HepG2 (cell line): ENCODE data around the gene UVSSA. TPM values are rescaled to one million over a fixed set of nuclear protein-coding genes. Genes with fewer than 3 reads are reported as not detected.

ENCODE experiments used
- HNF4G ChIP-seq, 2 experiments: sonication (generic) in 1 of 2; formaldehyde crosslinking in 1 of 2; IDR thresholded peaks; 2 replicates each; pipeline versions ENCODE4 v1.4.0 to v1.6.1; 2011 to 2020; ENCODE audit warnings: borderline replicate concordance in 2 of 2, low read depth in 2 of 2, mild to moderate bottlenecking in 2 of 2, low read length in 1 of 2, missing genetic modification reagents in 1 of 2, moderate library complexity in 1 of 2
- JARID2 ChIP-seq: sonication (generic); formaldehyde crosslinking; IDR thresholded peaks from 2 replicates; pipeline ENCODE4 v1.8.1; 2023; ENCODE audit warnings: missing genetic modification reagents, inconsistent platforms; ENCODE audit not compliant: insufficient replicate concordance
- KAT8 ChIP-seq: IDR thresholded peaks from 2 replicates; pipeline ENCODE4 v1.6.1; 2016; ENCODE audit warnings: missing genetic modification reagents, missing compliant biosample characterization
- KLF15 ChIP-seq: sonication (generic); formaldehyde crosslinking; IDR thresholded peaks from 2 replicates; pipeline ENCODE4 v1.8.1; 2023; ENCODE audit warnings: borderline replicate concordance, mild to moderate bottlenecking, inconsistent platforms, missing genetic modification reagents, mixed read lengths
- MIXL1 ChIP-seq: IDR thresholded peaks from 2 replicates; pipeline ENCODE4 v1.6.1; 2016
- NCOR1 ChIP-seq: fragments of 200-600 bp; sonication (generic); IDR thresholded peaks from 2 replicates; pipeline ENCODE4 v1.7.0; 2017; ENCODE audit warnings: antibody characterized with exemption, low read length, borderline replicate concordance
- PLRG1 ChIP-seq: fragments of 450-650 bp; conservative IDR thresholded peaks from 2 replicates; pipeline ENCODE4 v1.6.1; 2016
- SP4 ChIP-seq: sonication (generic); formaldehyde crosslinking; IDR thresholded peaks from 2 replicates; pipeline ENCODE4 v1.8.1; 2023; ENCODE audit warnings: mild to moderate bottlenecking, missing genetic modification reagents
- STAT5B ChIP-seq: sonication (generic); formaldehyde crosslinking; IDR thresholded peaks from 2 replicates; pipeline ENCODE4 v1.4.0; 2020; ENCODE audit warnings: missing genetic modification reagents
- TBL1XR1 ChIP-seq: fragments of 150-350 bp; IDR thresholded peaks from 2 replicates; pipeline ENCODE4 v1.6.1; 2014; ENCODE audit warnings: borderline replicate concordance, low read length; ENCODE audit not compliant: partially characterized antibody
- TRIM24 ChIP-seq: sonication (generic); formaldehyde crosslinking; IDR thresholded peaks from 2 replicates; pipeline ENCODE4 v1.8.0; 2022; ENCODE audit warnings: mild to moderate bottlenecking, missing genetic modification reagents
- ZNF10 ChIP-seq: sonication (generic); formaldehyde crosslinking; IDR thresholded peaks from 2 replicates; pipeline ENCODE4 v1.4.0; 2020; ENCODE audit warnings: mild to moderate bottlenecking, low read depth, missing genetic modification reagents, borderline replicate concordance
- ZNF383 ChIP-seq: sonication (generic); formaldehyde crosslinking; IDR thresholded peaks from 2 replicates; pipeline ENCODE4 v1.4.0; 2020; ENCODE audit warnings: missing genetic modification reagents, mild to moderate bottlenecking, borderline replicate concordance
- ZNF549 ChIP-seq: sonication (generic); formaldehyde crosslinking; IDR thresholded peaks from 2 replicates; pipeline ENCODE4 v1.5.0; 2020; ENCODE audit warnings: missing genetic modification reagents
- ZNF572 ChIP-seq: sonication (generic); formaldehyde crosslinking; IDR thresholded peaks from 2 replicates; pipeline ENCODE4 v1.5.1; 2020; ENCODE audit warnings: mild to moderate bottlenecking, missing genetic modification reagents
- ZNF670 ChIP-seq: sonication (generic); formaldehyde crosslinking; IDR thresholded peaks from 2 replicates; pipeline ENCODE4 v1.8.0; 2022; ENCODE audit warnings: mild to moderate bottlenecking, missing genetic modification reagents, borderline replicate concordance
- ZNF782 ChIP-seq: sonication (generic); formaldehyde crosslinking; IDR thresholded peaks from 2 replicates; pipeline ENCODE4 v1.4.0; 2020; ENCODE audit warnings: missing genetic modification reagents, mild to moderate bottlenecking, borderline replicate concordance
- ZSCAN21 ChIP-seq: sonication (generic); formaldehyde crosslinking; IDR thresholded peaks from 2 replicates; pipeline ENCODE4 v1.8.0; 2022; ENCODE audit warnings: mild to moderate bottlenecking, missing genetic modification reagents, moderate library complexity, borderline replicate concordance
- polyA plus RNA-seq, 8 experiments: library from polyadenylated mRNA; depleted of rRNA in 3 of 8; stranded (reverse) in 7 of 8; unstranded in 1 of 8; fragments of >200 nt; fragmentation: Illumina TruSeq in 4 of 8; extraction: Trizol in 4 of 8; gene quantifications; 2 replicates each; pipeline versions ENCODE4 v1.2.1 to v1.2.3, GENCODE V29; 2011 to 2016; ENCODE audit warnings: low read depth in 4 of 8, missing spikeins in 1 of 8, mixed read lengths in 1 of 8; ENCODE audit not compliant: insufficient read depth in 1 of 8
- total RNA-seq, 5 experiments: library from RNA; depleted of rRNA; stranded (reverse); fragments of >200 nt; fragmentation: Illumina TruSeq; extraction: Trizol; gene quantifications; 2 replicates each; pipeline ENCODE4 v1.2.3, GENCODE V29; 2016; ENCODE audit warnings: low read depth in 1 of 5
- TF ChIP-seq, protein P1 (sequence below): sonication (generic); formaldehyde crosslinking; IDR thresholded peaks from 2 replicates; pipeline ENCODE4 v1.5.0; 2020; ENCODE audit warnings: mild to moderate bottlenecking, missing genetic modification reagents, borderline replicate concordance
- TF ChIP-seq, protein P2 (sequence below): sonication (generic); formaldehyde crosslinking; IDR thresholded peaks from 2 replicates; pipeline ENCODE4 v1.4.0; 2020; ENCODE audit warnings: missing genetic modification reagents, borderline replicate concordance
- TF ChIP-seq, protein P3 (sequence below): IDR thresholded peaks from 2 replicates; pipeline ENCODE4 v1.6.1; 2018; ENCODE audit warnings: missing genetic modification reagents

Gene UVSSA
- total and polyA plus RNA-seq, 2 of the 13 experiments (the other 11 are each of a cell fraction or from before 2014, with no cell fraction given) = 4.6 to 8.4 TPM

DNA sequence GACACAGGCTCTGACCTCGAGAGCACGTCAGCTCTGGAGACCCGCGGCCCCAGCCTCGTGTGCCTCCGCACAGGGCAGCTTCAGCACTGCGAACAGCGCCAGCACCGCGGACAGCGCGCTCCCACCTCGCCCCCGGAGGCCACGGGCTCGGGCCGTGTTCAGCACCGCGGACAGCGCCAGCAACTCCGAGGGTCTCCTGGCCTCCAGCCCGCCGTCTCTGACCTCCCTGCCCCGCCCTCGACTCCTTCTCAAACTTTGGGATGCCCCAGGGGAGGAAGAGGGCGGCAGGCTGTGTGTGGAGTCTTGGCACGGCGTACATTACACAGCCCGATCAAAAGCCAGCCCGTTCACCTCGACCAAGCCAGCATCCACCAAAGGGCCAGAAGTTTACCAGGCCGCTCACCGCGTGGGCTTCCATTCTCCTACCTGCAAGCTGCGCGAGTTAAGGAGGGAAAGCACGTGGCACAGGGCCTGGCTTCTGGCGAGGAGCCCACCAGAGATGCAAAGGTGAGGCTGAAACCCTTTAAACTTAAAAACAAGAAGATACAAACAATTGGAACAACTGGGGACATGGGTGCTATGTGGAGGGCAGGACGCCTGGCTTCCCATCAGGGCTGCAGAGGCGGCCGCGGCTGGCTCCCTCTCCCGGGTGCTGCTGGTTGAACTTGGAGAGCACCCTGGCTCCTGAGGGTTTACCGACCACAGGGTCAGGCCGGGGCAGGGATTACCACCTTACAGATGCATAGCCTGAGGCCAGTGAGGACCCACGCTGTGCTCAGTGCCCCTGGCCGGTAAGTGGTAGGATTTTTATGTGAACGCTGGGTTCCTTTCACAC is 63.7 kb downstream of the UVSSA start (continued):
- TF ChIP-seq, protein P1, sequence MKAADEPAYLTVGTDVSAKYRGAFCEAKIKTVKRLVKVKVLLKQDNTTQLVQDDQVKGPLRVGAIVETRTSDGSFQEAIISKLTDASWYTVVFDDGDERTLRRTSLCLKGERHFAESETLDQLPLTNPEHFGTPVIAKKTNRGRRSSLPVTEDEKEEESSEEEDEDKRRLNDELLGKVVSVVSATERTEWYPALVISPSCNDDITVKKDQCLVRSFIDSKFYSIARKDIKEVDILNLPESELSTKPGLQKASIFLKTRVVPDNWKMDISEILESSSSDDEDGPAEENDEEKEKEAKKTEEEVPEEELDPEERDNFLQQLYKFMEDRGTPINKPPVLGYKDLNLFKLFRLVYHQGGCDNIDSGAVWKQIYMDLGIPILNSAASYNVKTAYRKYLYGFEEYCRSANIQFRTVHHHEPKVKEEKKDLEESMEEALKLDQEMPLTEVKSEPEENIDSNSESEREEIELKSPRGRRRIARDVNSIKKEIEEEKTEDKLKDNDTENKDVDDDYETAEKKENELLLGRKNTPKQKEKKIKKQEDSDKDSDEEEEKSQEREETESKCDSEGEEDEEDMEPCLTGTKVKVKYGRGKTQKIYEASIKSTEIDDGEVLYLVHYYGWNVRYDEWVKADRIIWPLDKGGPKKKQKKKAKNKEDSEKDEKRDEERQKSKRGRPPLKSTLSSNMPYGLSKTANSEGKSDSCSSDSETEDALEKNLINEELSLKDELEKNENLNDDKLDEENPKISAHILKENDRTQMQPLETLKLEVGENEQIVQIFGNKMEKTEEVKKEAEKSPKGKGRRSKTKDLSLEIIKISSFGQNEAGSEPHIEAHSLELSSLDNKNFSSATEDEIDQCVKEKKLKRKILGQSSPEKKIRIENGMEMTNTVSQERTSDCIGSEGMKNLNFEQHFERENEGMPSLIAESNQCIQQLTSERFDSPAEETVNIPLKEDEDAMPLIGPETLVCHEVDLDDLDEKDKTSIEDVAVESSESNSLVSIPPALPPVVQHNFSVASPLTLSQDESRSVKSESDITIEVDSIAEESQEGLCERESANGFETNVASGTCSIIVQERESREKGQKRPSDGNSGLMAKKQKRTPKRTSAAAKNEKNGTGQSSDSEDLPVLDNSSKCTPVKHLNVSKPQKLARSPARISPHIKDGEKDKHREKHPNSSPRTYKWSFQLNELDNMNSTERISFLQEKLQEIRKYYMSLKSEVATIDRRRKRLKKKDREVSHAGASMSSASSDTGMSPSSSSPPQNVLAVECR (CRISPR knock-in tag) = peak; percentile 99
- peak; percentile 99 for TF ChIP-seq ZNF572
- TF ChIP-seq TRIM24 (CRISPR knock-in tag) = no peak
- TF ChIP-seq KAT8 (CRISPR knock-in tag) = peak; percentile 96
- TF ChIP-seq ZSCAN21 = peak; percentile 100
- TF ChIP-seq NCOR1 = no peak
- TF ChIP-seq KLF15 = peak; percentile 100
- TF ChIP-seq TBL1XR1 = no peak
- TF ChIP-seq, protein P2, sequence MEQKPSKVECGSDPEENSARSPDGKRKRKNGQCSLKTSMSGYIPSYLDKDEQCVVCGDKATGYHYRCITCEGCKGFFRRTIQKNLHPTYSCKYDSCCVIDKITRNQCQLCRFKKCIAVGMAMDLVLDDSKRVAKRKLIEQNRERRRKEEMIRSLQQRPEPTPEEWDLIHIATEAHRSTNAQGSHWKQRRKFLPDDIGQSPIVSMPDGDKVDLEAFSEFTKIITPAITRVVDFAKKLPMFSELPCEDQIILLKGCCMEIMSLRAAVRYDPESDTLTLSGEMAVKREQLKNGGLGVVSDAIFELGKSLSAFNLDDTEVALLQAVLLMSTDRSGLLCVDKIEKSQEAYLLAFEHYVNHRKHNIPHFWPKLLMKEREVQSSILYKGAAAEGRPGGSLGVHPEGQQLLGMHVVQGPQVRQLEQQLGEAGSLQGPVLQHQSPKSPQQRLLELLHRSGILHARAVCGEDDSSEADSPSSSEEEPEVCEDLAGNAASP (CRISPR knock-in tag) = peak; percentile 99
- peak; percentile 100 for TF ChIP-seq ZNF782 (CRISPR knock-in tag)
- TF ChIP-seq HNF4G (IDR thresholded peaks at IDR 0.05; ENCODE audit: borderline replicate concordance, low read depth, low read length) = no peak
- TF ChIP-seq HNF4G (CRISPR knock-in tag; IDR thresholded peaks at IDR 0.05; ENCODE audit: borderline replicate concordance, low read depth) = peak; percentile 96
- peak; percentile 100 for TF ChIP-seq MIXL1 (CRISPR knock-in tag)
- peak; percentile 96; the same call in 1 of the 2 replicates for TF ChIP-seq ZNF10 (CRISPR knock-in tag)
- peak; percentile 100 for TF ChIP-seq ZNF670 (CRISPR knock-in tag)
- TF ChIP-seq ZNF549 (CRISPR knock-in tag) = peak; percentile 96
- peak; percentile 100 for TF ChIP-seq JARID2
- TF ChIP-seq, protein P3, sequence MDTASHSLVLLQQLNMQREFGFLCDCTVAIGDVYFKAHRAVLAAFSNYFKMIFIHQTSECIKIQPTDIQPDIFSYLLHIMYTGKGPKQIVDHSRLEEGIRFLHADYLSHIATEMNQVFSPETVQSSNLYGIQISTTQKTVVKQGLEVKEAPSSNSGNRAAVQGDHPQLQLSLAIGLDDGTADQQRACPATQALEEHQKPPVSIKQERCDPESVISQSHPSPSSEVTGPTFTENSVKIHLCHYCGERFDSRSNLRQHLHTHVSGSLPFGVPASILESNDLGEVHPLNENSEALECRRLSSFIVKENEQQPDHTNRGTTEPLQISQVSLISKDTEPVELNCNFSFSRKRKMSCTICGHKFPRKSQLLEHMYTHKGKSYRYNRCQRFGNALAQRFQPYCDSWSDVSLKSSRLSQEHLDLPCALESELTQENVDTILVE (CRISPR knock-in tag) = peak; percentile 100
- no peak for TF ChIP-seq PLRG1
- peak; percentile 100 for TF ChIP-seq STAT5B
- TF ChIP-seq SP4 (CRISPR knock-in tag) = peak; percentile 98
- TF ChIP-seq ZNF383 = peak; percentile 98
